ENCODE measurements around the gene ARID1A.

The ARID1A gene

DNA sequence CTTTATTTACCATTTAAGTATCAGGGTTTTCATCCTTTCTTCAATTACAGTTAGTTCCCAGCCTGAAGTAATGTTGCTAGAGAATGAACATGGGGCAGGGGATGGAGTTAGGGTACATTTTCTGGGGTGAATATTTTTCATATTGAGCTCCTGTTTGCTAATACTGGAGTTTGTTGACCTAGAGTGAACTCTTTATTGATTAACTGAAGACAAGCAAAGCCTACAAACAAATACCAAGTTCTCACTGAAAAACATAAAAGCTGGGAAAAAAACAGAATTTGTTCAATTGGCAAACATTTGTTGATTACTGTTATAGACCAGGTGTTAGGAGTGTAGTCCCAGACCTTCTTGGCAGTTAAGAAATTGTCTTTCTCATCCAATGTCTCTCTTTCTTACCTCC lies 63.7 kb downstream of the ARID1A start:
- no peak for DNase-seq (ENCODE audit: low read depth, low spot score)

DNA sequence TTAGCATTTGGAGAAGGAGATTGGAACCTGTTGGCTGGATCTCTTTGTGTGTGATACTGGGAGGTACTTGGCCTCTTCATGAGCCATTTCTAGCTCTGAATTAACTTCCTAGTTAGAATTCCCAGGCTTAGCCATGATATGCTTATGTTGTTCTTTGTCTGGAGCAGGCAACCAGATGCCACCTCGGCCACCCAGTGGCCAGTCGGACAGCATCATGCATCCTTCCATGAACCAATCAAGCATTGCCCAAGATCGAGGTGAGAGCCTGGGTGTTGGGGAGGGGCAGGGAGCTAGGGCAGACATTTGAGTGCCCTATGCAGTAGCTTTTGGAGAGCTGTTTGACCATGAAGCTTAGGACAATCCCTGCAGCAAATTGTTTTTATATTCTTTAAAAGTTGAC lies 65.4 kb downstream of the ARID1A start:
- no peak for DNase-seq (ENCODE audit: low read depth, low spot score)

DNA sequence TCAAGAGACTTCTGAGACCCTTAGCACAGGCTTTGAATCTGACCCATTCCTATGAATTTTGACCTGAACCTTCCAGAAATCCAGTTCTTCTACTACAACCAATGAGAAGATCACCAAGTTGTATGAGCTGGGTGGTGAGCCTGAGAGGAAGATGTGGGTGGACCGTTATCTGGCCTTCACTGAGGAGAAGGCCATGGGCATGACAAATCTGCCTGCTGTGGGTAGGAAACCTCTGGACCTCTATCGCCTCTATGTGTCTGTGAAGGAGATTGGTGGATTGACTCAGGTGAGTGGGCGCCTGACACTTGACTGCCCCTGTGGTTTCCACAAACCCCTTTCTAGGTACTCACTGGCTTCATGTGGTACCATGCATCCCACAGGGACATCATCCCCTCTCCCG lies 71.9 kb downstream of the ARID1A start:
- no peak for DNase-seq (ENCODE audit: low read depth, low spot score)

DNA sequence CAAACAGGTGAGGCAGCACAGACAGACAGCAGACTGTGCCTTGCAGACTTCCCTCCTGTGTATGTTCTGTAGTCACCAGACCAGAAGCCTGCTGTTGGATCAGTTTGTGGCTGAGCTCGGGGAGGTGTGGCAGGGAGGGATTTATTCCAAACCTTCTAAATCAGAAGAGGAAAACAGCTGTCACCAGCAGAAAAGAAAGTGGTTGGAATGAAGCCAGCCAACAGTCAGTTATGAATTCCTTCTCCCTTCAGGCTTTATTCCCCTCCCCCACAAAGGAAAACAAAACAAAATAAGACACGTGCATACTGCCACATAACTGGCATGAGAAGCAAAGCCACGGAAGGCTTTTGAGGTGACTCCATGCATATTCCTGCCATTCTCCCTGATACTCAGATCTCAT lies 72.9 kb downstream of the ARID1A start:
- peak; percentile 57 for DNase-seq (ENCODE audit: low read depth, low spot score)

DNA sequence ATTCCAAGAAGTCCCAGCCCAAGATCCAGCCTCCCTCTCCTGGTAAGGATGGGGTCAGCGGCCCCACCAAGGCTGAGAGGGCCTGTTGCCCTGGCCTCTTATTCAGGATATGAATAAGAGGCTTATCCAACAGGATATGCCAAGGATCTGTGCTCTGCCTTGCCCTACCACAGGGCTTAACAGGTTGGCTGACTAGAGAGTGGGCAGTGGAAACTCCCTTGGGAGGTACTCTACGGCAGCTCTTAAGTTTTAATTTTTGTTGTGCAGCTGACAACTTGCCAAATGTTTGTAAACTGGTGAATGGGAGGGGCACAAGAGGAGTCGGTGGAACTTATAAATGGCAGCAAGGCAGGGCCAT lies 75.4 kb downstream of the ARID1A start:
- no peak for DNase-seq (ENCODE audit: low read depth, low spot score)

DNA sequence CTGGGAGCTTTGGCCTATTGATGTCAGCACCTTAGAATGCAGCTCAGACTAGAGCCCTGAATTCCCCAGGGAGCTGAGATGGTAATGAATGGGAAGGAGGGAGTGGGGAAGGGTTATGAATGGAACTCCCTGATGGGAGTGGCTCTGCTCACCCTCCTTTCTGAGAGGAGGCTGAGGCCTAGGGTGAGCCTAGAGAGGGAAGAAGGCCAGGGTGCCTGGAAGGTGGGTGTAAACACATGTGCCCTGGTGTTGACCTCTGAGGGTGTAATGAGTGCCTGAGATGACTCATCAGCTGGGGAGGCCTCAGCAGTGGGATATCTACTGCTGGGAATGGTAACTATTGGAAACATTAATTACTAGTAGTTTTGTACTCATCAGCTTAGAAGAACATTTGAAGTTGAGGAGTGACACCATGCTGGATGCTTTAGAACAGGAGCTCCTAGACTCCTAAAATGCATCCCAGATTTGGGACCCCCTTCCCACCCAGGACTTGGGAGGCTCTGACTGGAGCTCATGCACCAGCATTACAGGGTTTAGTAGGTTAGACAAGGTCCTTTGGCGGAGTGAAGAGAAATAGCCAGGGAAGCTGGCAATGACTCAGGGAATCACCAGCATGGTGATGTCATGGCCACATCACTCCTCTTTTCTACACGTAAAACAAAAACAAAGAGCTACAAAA lies 76.0 kb downstream of the ARID1A start:
- DNase-seq (ENCODE audit: low read depth, low spot score): peak; percentile 82

DNA sequence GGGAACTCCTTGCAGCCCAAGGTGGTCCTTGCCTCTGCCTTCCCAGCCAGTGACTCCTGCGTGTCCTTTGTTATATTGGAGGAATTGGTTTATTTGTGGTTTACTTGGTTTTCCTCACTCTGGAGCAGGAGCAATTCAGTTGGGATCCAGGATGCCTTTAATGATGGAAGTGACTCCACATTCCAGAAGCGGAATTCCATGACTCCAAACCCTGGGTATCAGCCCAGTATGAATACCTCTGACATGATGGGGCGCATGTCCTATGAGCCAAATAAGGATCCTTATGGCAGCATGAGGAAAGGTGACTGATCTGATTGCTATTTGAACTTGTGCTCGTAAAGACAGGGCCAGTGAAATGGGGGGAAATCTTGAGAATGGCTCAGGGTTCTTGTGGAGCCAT lies 76.9 kb downstream of the ARID1A start:
- DNase-seq (ENCODE audit: low read depth, low spot score): no peak

DNA sequence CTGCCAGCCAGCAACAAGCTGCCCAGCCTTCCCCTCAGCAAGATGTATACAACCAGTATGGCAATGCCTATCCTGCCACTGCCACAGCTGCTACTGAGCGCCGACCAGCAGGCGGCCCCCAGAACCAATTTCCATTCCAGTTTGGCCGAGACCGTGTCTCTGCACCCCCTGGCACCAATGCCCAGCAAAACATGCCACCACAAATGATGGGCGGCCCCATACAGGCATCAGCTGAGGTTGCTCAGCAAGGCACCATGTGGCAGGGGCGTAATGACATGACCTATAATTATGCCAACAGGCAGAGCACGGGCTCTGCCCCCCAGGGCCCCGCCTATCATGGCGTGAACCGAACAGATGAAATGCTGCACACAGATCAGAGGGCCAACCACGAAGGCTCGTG lies 78.6 kb downstream of the ARID1A start:
- DNase-seq (ENCODE audit: low read depth, low spot score): no peak

DNA sequence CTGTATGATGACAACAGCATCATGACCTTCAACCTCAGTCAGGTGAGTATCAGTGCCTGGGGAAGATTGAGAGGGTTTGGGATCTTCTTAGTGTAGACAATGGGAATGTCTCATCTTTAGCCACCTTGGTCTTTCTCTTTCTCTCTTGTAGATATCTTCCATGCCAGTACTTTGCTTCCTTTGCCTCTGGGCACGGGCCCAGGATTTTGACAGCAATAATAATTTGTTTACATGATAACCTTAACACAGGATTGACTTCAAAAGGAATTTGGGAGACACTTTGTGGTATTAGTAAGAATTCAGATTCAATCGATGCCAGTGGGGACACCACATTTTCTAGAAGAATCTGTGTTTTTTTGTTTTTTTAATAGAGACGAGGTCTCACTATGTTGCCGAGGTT lies 79.9 kb downstream of the ARID1A start:
- no peak for DNase-seq (ENCODE audit: low read depth, low spot score)

DNA sequence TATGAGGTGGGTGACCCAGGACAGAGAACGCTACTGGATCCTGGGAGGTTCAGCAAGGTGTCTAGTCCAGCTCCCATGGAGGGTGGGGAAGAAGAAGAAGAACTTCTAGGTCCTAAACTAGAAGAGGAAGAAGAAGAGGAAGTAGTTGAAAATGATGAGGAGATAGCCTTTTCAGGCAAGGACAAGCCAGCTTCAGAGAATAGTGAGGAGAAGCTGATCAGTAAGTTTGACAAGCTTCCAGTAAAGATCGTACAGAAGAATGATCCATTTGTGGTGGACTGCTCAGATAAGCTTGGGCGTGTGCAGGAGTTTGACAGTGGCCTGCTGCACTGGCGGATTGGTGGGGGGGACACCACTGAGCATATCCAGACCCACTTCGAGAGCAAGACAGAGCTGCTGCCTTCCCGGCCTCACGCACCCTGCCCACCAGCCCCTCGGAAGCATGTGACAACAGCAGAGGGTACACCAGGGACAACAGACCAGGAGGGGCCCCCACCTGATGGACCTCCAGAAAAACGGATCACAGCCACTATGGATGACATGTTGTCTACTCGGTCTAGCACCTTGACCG lies 83.4 kb downstream of the ARID1A start:
- DNase-seq (ENCODE audit: low read depth, low spot score): no peak

DNA sequence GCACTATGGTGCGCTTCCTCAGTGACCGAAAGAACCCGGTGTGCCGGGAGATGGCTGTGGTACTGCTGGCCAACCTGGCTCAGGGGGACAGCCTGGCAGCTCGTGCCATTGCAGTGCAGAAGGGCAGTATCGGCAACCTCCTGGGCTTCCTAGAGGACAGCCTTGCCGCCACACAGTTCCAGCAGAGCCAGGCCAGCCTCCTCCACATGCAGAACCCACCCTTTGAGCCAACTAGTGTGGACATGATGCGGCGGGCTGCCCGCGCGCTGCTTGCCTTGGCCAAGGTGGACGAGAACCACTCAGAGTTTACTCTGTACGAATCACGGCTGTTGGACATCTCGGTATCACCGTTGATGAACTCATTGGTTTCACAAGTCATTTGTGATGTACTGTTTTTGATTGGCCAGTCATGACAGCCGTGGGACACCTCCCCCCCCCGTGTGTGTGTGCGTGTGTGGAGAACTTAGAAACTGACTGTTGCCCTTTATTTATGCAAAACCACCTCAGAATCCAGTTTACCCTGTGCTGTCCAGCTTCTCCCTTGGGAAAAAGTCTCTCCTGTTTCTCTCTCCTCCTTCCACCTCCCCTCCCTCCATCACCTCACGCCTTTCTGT lies 84.6 kb downstream of the ARID1A start:
- DNase-seq (ENCODE audit: low read depth, low spot score): no peak

DNA sequence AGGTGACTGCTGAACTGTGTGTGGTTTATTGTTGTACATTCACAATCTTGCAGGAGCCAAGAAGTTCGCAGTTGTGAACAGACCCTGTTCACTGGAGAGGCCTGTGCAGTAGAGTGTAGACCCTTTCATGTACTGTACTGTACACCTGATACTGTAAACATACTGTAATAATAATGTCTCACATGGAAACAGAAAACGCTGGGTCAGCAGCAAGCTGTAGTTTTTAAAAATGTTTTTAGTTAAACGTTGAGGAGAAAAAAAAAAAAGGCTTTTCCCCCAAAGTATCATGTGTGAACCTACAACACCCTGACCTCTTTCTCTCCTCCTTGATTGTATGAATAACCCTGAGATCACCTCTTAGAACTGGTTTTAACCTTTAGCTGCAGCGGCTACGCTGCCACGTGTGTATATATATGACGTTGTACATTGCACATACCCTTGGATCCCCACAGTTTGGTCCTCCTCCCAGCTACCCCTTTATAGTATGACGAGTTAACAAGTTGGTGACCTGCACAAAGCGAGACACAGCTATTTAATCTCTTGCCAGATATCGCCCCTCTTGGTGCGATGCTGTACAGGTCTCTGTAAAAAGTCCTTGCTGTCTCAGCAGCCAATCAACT lies 85.5 kb downstream of the ARID1A start:
- DNase-seq (ENCODE audit: low read depth, low spot score): no peak

DNA sequence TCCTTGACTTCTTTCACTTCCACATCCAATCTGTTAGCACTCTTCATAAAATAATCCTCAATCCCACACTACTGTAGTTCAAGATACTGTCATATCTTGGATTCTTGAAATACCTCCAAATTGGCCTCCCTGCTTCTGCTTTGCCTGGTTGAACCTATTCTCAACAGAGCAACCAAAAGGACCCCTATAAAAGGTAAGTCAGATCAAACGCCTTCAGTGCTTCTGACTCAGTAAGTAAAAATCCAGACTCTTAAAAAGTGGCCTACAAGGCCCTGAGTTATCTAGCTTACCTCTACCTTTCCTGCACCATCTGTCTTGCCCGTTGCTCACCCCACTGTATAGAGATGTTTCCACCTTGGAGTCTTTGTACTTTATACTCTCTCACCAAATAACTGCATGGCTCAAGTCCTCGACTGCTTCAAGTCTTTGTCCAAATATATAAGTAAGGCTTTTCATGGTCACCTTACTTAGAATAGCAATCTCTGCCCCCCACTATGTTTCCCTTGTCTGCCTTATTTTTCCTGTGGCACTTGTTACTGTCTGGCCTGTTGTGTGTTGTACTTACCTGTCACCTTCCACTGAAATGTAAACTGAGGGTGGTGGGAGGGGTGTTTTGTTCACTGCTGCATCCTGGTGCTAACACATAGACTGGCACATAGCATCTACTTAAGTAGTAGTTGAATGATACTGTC lies 86.9 kb downstream of the ARID1A start:
- no peak for DNase-seq (ENCODE audit: low read depth, low spot score)

DNA sequence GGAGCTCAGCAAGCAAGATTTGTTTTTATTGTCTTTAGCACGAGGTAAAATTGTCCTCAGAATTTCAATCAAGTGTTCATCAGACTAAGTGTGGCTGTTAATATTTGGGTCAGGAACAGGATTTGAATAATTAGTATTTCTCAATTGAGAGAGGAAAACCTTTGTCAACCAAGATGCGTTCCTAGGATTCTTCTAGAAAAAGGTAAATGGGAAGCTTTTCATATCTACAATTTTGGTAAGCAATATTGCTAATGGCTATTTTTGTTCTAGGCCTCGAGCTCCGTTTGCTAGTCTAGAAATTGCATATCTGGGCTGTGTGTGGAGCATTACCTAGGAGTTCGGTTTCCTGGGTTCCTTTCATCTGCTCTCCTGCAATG lies 87.8 kb downstream of the ARID1A start:
- DNase-seq (ENCODE audit: low read depth, low spot score): no peak

DNA sequence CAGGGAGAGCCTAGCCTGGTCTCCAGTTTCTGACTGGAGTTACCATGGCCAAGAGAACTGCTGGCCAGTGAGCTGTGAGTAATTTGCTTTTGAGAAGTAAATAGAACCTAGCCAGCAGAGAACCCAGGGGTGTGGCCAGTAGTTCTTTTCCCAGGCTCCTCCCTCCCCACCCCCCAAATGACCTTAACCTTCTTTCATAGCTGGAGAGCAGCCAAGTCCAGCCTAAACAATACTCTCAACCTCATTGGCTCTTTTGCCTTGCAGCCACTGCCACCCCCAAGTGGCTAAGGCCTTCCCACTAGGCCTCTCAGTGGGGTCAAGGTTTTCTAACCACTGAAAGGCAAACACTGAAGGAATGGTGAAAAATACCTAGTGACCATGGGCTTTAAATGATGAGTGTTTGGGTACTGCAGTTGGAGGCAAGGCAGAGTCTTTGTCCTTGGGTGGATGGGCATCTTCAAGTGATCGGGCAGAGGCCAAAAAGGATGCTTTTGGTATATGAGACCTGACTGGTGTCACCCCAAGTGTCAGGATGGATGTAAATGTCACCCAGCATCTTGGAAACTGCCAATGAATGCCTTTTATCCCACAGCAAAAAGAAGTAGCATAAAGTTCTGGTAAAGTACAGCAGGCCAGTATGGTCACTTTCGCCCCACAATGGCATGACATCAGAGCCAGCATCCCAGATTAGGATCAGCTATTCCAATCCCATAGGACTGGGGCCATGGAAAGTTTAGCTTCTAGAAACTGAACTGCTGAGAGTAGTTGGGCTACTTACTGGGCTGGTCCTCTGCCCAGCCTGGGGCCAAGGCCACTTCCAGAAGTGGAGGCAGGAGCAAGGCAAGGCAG lies 88.4 kb downstream of the ARID1A start:
- peak; percentile 81 for DNase-seq (ENCODE audit: low read depth, low spot score)

DNA sequence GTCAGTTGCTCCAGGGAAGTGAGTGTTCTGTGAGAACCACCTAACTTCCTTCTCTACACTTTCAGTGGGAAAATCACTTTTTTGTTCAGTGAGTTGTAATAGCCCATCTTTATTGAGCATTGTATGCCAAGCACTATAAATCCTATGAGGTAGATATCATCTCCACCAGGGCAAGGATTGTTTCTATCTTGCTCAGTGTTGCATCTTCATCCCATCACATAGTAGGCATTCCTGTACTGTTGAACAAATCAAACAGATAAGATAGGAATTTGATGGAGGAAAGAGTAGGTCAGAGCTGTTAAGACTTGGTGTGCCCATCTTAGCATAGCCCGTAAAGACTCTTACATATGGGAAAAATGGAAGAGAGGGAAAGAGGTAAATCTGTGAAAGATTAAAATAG lies 89.1 kb downstream of the ARID1A start:
- no peak for DNase-seq (ENCODE audit: low read depth, low spot score)

DNA sequence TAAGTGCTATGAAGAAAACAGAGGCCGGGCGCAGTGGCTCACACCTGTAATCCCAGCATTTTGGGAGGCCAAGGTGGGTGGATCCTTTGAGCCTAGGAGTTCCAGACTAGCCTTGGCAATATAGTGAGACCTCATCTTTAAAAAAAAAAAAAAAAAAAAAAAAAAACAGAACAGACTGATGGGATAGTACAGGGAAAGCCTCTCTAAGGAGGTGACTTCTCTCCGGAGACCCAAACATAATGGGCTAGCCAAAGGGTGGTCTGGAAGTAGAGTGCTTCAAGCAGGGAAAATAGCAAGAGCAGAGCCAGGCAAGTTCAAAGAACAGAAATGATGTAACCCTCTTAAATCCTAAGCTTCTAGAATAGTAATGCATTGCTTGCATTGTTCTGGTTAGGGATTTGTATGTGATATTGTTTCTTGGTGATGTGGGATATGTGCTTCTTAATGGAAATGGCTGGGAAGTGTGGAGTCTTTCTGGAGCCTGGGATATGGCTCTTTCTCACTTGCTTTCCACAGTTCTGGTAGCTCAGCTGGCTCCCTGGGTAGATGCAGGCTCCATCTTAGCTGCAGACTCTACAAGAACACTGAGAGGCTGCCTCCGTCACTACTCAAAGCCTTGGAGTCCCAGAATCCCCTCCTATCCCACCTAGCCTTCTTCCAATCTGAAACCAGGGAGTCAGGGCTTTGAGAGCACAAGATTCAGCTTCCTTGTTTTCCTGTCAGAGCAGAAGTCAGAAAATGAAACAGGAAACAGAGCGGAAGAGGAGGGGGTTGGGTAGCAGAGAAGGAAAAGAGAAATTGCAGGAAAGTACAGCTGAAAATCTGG lies 90.0 kb downstream of the ARID1A start:
- DNase-seq (ENCODE audit: low read depth, low spot score): no peak

DNA sequence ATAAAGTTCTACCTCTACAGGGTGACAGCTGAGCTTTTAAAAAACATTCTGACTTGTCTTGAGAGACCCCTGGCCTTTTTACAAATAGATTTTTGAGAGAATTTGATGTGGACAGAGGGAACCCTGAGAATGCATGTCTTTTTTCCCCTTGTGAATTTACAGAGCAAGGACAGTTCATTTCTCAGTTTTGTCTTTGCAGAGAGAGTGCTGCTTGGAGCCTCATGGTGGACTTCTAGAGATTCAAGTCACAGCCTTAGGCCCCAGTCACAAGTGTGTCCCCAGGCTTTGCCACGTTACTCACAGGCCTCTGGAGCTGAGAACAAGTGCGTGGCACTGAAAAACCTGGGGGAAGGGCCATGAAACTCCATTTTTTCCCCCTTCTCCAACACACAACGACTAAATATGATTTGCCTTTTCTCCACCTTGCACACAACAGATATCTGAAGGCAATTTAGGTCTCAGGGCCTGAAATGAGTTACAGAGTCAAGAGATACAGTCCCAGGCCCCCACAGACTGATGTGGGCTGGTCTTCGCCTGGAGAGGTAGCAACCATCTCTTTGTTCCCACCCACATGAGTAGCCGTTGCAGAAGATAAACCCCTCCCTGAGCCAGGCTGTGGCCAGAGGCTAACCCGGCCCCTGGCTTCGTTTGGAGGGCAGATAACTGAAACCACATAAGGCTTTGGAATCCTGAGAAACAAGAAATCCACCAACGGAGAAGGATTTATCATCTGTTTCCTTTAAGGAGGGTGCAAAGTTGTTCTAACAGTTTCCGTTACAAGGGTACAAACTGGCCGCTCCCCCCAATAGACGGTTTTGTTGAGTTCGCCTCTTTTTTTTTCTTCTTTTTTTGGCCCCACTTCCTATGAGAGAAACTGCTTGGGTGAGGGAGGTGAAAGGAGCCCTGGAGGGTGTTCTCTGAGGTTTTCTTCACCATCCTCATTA lies 90.9 kb downstream of the ARID1A start:
- DNase-seq (ENCODE audit: low read depth, low spot score): no peak

DNA sequence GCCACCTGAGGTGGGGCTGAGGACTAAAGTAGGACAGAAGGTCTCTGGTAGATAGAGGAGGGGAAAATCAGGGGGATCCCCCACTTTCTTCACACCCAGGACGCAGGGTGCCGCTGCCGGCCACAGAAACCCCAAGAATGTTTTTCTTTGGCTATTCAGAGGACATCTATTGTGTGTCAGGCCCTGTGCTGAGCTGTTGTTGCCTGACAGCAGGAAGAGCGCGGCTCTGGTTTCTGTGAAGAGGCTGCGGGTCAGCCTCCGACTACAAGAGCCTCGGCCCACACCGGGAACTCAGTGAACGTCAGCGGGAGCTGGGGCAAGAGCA lies 91.5 kb downstream of the ARID1A start:
- DNase-seq (ENCODE audit: low read depth, low spot score): no peak

Data from brain pericyte (primary cell).